Measurements from ENCODE around the gene SREK1.

DNA sequence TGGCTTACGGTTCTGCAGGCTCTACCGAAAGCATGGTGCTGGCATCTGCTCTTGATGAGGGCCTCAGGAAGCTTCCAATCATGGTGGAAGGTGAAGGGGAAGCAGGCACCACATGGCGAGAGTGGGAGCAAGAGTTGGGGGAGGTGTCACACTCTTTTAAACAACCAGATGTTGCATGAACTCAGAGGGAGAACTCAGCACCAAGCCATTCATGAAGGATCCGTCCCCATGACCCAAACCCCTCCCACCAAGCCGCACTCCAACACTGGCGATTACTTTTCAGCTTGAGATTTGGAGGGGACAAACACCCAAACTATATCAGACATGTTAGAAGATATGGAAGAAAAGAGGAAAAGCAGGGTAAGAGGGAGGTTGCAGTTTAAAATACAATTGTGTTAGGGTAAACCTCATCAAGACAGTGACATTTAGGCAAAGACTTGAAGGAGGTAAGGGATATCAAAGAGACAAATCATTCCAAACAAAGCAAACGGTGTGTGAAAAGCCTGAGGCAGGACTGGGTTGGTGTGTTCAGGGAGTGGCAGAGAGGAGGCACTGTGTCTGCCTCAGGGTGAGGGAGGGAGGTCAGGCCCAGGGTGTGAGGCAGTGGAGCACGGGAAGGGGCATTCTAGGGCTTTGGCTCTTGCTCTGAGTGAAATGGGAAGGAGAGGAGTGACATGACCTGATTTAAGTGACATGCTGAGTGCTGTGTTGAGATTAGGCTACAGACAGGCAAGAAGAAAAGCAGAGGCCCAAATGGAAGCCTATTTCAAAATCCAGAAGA is 80.9 kb downstream of the SREK1 start:
- TF ChIP-seq, protein P1, sequence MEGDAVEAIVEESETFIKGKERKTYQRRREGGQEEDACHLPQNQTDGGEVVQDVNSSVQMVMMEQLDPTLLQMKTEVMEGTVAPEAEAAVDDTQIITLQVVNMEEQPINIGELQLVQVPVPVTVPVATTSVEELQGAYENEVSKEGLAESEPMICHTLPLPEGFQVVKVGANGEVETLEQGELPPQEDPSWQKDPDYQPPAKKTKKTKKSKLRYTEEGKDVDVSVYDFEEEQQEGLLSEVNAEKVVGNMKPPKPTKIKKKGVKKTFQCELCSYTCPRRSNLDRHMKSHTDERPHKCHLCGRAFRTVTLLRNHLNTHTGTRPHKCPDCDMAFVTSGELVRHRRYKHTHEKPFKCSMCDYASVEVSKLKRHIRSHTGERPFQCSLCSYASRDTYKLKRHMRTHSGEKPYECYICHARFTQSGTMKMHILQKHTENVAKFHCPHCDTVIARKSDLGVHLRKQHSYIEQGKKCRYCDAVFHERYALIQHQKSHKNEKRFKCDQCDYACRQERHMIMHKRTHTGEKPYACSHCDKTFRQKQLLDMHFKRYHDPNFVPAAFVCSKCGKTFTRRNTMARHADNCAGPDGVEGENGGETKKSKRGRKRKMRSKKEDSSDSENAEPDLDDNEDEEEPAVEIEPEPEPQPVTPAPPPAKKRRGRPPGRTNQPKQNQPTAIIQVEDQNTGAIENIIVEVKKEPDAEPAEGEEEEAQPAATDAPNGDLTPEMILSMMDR (IDR thresholded peaks at IDR 0.05; ENCODE audit: low read depth, low read length): no peak
- no peak for TF ChIP-seq MYC (IDR thresholded peaks at IDR 0.05; ENCODE audit: low read depth, low read length)

Measured in NB4 (cell line).